HG03095 (cell line): Measurements from ENCODE around the gene RBM18.

Experiments
- ATAC-seq: cut with Tn5 transposase; IDR thresholded peaks from one replicate; pipeline ENCODE4 v1.9.1; 2021; ENCODE audit warnings: moderate library complexity; ENCODE audit not compliant: unreplicated experiment

The RBM18 gene

GRCh38 chr9:122264360-122265148 is at the start of gene RBM18, which contains the start of gene MRRF:
Gene RBM18 (minus strand): TSS chr9:122264840. CDS start chr9:122261492, 3,348 bp downstream.
Gene MRRF (plus strand): TSS chr9:122264882. CDS start chr9:122270892, 6,010 bp downstream.
- ATAC-seq: peak; percentile 82

GRCh38 chr9:122314165-122314564 is 49.5 kb upstream of the RBM18 start:
- ATAC-seq: no peak

- no peak for ATAC-seq
These were observed 45.2 kb upstream of the RBM18 start for GRCh38 chr9:122309861-122310260.

GRCh38 chr9:122307925-122308324 is 43.3 kb upstream of the RBM18 start:
- no peak for ATAC-seq

- ATAC-seq: no peak
These were observed 42.4 kb upstream of the RBM18 start for GRCh38 chr9:122307061-122307460.

- ATAC-seq: no peak
These were observed 37.8 kb upstream of the RBM18 start for GRCh38 chr9:122302237-122303093.

GRCh38 chr9:122297512-122297911 is 32.9 kb upstream of the RBM18 start:
- ATAC-seq: no peak

- no peak for ATAC-seq
These were observed 29.9 kb upstream of the RBM18 start for GRCh38 chr9:122294531-122294930.

- no peak for ATAC-seq
These were observed 26.8 kb upstream of the RBM18 start for GRCh38 chr9:122291458-122291857.

- ATAC-seq: no peak
These were observed 22.6 kb upstream of the RBM18 start for GRCh38 chr9:122287214-122287720.

- no peak for ATAC-seq
These were observed 22.1 kb upstream of the RBM18 start for GRCh38 chr9:122286764-122287163.

GRCh38 chr9:122281368-122281767 is 16.7 kb upstream of the RBM18 start:
- no peak for ATAC-seq

GRCh38 chr9:122277285-122277897 is 12.8 kb upstream of the RBM18 start:
- no peak for ATAC-seq

- ATAC-seq: no peak
These were observed 11.5 kb upstream of the RBM18 start for GRCh38 chr9:122276096-122276495.

- no peak for ATAC-seq
These were observed 9.4 kb upstream of the RBM18 start for GRCh38 chr9:122274055-122274454.

GRCh38 chr9:122268041-122268814 is 3.6 kb upstream of the RBM18 start:
- no peak for ATAC-seq

GRCh38 chr9:122265149-122265915 is 692 bp upstream of the RBM18 start:
- peak; percentile 40 for ATAC-seq

GRCh38 chr9:122263699-122264349 is 816 bp downstream of the RBM18 start:
- ATAC-seq: no peak

- no peak for ATAC-seq
These were observed 2.6 kb downstream of the RBM18 start for GRCh38 chr9:122262073-122262472.
